ENCODE results near the gene ZNF121.

DNA sequence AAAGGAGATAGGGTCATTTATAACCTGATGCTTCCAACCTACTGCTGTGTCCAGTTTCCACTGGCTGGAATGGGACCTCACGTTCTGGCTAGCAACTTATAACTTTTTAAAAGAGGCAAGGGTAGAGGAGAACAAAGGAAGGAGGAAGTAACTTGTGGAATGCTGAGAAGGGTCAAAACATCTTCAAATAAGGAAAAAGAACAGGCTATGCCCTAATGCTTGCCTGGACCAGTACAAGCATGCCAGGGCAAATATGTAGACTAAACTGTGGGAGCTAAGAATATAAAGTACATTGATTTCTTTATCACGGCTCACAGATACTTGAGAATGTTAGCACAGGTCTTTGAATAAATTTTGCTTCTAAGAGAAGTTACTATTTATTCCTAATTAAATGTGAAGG is 38.2 kb upstream of the ZNF121 start:
- no peak for TF ChIP-seq POLR2AphosphoS5 (IDR thresholded peaks at IDR 0.05; ENCODE audit: borderline replicate concordance, low read depth, low read length)
- no peak for TF ChIP-seq EZH2 (IDR thresholded peaks at IDR 0.05)

Measured in SK-N-MC (cell line).